NCI-H82 treated with DMSO at 0.1 percent for 48 hours (cell line): Measurements from ENCODE around the gene ANGEL1.

Experiments
- DNase-seq: peaks from one replicate; lab custom pipeline; 2025; ENCODE audit not compliant: unreplicated experiment; lab: John Stamatoyannopoulos, UW

Gene ANGEL1

DNA sequence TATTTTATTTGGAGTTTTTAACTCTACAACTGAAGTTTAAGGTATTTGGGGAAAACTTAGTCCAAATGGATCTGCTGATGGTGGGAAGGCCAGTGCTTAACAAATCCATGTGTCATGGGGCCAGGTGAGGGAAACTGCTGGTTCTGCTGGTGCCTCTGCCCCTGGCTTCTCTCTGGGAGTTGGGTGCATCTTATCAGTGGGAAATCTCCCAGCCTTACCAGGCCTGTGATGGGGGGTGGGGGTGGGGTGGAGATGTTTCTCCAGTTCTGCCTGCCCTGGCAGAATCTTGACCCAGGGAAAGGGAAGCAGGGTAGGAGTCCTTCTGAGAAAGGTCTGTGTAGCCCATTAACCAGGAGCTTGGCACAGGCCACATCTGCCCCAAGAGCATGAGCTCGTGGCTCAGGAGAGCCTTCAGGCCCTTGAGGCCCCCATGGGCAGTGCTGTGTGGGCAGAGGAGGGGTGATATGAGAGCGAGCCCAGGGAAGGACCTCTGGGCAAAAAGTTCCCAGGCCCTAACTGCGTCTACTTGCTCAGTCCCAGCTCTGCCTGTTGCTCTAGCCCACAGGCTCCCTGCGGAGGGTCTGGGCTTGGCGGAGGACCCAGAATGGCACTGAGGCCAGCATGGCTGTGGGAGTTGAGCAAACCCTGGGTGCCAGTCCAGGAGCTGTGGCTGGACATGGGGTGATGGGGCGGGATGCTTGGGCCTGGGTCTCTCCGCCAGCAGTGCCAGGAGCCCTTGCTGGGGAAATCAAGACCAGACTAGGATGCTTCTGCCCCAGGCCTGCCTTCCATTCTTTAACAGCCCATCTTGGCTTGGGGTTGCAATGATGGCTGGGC lies 33.2 kb downstream of the ANGEL1 start:
- no peak for DNase-seq

DNA sequence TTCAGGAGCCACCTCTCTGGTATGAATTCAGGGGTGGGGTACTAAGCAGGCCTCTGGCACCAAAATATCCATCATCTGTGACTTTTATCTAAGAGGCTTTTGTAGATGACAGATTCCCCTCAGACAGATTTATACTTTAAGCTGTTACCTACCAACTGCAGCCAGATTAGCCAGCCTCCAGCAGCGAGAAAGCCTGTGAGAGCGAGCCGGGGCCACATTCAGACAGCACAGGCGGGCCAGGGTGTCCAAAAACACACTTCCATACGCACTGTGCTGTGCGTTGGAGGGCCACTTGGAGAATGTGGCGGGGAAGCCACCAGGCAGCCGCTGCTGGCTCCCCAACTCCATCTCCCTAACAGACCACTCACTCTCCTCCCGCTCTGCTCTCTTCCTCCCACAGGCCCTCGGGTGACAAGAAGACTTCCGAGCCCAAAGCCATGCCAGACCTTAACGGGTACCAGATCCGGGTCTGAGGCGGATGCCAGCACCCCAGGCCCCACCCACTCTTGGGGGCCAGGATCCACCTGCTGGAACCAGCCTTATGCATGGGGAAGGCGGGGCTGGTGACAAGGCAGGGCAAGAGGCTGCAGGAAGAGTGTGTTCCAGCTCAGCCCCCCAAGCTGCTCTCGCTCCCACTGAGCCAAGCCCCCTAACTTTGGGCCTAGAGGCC lies 34.0 kb downstream of the ANGEL1 start:
- no peak for DNase-seq

DNA sequence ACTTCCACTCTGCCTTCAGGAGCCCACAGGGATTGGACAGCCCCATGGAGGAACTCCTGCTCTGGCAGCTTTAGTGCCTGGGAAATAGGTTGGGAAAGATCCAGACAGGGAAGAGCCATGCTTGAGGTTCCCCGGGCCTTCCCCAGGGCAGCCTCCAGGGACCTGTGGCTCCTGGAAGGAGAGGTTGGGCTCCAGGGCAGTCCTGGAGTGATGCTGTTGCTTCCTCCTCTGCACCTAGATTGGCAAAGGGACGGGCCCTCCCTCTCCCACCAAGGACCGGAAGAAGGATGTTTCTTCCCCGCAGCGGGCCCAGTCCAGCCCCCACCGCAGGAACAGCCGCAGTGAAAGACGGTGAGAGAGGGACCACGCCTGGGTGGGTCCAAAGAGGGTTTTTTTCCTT lies 35.0 kb downstream of the ANGEL1 start:
- no peak for DNase-seq

DNA sequence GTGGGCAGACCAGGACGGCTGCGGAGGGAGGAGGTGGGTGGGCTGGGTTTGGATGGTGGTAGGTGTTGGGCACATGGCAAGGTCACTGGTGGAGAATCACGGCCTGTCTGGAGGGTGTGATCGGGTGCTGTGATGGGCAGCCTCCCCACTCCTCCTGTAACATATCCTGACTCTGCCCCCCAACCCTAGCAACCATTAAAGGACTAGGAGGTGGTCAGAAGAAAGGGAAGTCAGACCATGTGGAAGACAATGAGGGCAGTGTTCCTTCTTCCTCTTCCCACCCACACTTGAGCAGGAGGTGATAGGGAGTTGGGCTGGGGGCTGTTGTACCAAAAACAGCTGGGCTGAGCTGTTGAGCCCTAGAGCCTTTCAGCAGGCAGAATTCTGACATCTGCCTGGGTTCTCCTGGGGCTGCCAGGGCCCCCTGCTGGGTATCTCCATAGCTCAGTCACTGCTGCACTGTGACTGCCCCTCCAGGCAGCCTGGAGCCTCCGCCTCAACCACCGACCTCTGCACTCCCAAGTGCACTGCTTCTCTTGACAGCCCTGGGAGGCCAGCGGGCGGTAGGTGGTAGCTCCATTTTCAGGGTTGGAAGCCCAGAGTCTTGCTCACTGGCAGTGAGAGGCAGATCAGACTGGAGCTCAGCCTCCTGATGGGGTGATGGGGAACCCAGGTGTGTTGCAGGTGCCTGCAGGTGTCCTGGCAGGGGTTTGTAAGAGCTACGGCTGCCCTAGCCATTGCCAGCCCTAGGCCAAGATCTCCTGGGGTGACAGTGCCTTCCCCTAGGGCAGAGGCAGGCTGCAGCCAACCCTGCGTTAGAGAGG lies 36.0 kb downstream of the ANGEL1 start:
- DNase-seq: no peak

DNA sequence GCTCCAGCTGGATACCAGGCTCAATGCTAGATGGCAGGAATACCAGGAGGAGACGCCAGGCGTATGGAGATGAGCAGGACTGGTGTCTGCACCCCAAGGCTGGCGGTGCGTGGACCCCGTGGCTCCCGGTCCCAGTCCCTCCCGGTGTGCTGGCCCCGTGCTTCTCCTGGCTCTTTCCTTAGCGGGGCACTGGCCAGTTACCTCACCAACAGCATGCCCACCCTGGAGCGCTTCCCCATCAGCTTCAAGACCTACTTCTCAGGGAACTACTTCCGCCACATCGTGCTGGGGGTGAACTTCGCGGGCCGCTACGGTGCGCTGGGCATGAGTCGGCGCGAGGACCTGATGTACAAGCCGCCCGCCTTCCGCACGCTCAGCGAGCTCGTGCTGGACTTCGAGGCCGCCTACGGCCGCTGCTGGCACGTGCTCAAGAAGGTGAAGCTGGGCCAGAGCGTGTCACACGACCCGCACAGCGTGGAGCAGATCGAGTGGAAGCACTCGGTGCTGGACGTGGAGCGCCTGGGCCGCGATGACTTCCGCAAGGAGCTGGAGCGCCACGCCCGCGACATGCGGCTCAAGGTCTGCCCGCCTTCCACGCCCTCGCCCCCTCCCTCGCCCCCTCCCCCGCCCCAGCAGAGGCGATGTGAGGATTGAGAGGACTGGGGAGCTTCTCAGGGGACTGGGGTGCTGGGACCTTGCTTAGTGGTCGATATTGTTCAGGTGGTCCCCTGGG lies 36.8 kb downstream of the ANGEL1 start:
- no peak for DNase-seq

DNA sequence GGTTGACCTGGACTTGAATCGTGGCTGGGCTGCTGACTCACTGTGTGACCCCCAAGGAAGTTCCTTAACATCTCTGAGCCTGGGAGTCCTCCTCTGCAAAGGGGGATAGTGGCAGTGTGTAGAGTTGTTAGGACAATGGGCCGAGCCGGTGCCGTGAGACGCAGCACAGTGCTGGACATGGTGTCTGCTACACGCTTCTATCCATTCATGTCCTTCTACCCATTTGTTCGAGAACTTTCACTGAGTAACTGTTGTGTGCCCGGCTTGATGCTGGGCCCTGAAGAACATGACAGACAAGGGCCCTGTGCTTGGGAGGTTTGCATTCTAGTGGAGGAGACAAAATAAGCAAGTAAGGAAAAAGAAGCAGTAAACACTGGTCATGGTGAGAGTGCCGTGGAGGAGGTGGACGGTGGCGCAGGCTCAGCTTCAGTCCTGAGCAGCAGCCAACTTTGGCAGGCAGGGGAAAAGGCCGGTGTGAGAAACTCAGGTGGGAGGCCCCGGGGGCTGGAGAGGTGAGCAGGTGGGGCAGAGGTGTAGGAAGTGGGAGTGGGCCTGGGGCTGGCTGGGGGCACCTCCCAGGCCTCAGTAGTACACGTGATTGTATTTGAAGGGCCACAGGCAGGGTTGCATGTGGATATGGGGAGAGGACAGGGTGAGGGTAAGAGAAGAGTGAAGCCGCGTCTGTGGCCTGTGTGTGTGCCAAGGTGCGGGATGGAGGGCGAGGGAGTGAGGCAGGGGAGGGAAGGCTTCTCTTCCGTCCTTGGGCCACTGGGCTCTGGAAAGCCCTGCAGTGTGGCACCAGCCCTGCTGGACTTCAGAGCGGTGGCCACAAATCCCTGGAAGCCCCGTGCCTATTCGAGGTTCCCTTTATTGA lies 37.6 kb downstream of the ANGEL1 start:
- DNase-seq: no peak

DNA sequence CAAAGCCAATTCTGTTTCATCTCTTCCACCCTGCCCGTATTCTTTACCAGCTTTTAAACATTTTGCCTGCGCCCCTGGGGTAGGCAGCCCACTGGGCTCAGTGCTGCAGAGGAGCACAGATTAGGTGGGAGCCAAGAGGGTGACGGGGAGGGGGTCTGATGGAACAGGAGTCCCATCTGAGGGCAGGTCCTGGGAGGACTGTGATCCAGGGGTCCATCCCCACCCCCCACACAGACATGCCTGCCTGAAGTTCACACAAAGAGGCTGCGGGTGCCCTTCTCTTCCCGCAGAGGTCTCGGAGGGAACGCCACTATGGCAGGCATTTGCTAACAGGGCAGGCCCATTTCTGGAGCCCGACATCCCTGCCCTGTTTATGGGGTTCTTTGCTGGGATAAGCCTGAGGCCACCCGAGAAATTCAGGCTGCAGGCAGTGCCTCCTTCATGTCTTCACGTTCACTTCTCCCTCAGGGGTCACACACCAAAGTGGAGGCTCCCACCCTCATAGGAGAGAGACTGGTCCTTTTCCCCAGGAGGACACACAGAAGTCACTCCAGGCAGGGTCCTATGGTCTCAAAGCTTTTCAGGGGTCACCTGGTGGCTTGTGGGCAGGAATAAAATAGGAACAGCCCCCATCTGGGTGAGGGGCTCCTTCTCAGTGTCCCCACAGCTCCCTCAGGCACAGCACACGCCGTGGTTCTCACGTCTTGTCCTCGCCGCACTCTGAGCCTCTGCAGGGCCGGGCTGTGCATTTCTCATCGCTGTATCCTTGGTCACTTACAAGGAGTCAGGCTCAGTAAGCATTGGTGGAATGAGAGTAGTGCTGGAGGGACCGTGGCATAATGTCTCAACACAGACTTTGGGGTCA lies 38.5 kb downstream of the ANGEL1 start:
- no peak for DNase-seq

DNA sequence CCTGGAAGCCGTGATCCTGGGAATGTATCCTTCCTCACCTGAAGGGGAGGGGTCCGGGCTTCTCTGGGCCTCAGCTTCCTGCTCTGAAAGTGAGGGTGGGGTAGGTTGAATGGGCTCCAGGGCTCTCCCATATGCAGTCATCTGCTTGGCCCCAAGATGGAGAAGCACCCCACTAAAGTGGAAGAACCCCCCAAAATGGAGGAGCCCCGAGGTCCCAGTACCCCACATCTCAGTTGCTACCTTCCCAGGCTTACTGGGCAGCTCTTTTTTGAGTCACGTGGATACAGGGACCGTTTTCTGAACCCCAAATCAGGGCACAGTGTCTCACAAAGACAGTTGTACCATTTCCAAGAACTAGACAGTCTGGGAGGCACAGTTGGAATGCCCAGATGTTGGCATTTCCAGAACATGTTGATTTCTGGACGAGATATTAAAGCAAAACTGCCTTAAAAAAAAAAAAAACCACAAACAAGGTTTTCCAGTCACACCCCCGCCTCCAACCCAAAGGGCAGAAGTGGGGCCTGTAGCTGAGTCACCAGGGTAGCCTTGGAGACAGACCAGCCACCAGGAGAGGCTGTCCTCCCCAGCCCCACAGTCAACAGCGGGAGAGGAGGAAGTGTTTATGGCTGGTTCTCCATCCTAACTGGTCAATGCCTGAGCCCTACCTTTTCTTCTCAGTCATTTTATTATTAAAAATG lies 39.3 kb downstream of the ANGEL1 start:
- DNase-seq: no peak

DNA sequence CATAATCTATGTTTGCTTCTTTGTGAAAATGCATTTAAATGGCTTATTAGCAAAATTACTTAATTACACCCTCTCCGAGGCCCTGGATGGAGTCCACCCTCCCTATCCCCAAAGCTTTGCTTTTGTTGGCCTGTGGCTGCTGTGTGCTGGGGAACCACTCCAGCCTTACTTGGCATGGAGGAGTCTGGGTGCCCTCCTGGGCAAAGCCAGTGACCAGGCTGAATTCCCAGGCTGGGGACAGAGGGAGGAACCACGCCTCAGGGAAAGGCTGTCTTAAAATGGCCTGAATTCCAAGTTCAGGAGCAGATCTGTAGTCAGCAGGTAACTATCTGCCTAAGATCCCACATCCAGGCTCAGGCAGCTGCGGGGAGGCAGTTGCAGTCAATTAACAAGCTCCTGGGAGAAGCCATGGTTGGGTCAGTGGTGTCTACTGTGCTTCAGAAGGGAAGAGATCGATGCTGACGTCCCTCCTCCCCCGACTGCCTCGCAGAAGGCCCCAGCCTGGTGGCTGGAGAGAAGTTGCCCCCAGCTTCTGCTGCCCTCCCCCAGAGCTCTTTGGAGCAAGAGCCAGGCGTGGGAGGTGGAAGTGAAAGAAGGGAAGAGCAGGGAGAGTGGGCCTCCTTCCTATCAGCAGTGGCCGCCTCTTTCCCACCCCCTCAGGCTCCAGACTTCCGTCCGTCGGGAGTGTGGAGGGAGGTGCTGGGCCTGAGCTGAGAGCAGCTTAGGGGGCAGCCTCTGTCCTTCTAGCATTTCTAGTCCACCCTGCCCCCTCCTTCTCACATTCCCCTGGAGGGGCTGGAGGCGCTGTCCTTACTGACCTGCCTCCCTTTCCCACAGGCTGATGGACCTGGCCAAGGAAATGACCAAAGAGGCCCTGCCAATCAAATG lies 40.1 kb downstream of the ANGEL1 start:
- DNase-seq: no peak

DNA sequence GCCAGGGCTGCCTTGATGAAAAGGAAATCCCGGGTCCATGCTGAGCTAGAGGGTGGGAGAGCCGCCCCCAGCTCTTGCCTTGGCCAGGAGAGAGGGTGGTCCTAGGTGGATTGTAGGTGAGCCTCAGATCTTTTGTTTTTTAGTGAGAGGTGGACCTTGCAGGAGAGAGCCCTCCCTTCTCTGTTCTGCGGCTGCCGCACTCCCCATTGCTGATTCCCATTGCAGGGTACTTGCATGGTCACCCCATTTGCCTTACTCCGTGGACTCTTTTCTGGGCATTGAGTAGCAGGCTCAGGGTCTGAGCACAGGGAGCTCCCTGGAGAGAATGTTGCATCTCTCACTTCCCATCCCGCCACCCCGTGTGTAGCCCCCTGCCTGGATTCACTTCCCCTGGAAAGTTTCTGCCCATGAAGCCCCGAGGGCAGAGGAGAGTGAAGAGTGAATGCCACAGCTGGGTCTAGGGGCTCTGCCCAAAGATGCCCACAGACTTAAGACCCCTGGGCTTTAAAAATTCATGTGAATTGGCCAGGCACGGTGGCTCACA lies 41.2 kb downstream of the ANGEL1 start:
- DNase-seq: no peak

DNA sequence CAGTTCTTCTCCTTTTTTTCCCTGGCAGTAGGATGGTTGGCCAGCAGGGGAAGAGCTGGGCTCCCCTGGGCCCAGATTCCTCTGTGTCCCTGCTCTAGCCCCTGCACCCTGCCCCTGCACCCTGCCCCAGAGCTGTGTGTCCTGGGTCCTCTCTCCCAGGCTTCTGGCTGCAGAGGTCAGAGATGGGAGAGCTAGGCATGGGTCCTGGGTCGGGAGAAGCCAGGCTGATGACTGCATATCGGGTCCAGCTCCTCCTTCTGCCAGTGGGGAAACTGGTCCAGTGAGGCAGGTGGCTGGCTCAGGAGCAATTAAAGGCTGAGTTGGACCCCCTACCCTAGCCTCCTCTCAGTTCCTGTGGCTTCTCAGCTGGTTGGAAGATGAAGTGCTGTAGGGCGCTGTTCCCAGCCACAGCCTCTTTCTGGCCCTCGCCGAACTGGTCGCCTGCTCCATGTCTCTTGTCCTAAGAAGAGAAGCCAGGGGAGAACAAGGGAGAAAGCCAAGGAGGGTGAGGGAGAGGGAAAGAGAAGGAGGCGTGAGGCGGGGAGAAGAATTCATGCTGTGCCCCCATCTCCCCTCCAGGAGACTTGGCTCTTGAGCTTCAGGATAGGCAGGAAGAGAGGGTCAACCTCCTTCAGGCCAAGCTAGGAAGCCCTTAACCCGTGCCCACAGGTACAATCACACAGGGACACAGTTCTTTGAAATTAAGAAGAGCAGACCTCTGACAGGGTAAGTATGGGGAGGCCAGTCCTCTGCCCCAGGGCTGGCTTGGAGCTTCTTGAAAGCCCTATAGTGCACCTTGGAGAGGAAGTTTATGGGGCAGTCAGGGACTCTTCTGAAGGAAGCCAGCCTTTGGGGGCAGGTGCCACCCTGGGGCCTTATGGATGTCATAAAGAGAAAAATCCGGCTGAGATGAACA lies 41.9 kb downstream of the ANGEL1 start:
- DNase-seq: no peak

DNA sequence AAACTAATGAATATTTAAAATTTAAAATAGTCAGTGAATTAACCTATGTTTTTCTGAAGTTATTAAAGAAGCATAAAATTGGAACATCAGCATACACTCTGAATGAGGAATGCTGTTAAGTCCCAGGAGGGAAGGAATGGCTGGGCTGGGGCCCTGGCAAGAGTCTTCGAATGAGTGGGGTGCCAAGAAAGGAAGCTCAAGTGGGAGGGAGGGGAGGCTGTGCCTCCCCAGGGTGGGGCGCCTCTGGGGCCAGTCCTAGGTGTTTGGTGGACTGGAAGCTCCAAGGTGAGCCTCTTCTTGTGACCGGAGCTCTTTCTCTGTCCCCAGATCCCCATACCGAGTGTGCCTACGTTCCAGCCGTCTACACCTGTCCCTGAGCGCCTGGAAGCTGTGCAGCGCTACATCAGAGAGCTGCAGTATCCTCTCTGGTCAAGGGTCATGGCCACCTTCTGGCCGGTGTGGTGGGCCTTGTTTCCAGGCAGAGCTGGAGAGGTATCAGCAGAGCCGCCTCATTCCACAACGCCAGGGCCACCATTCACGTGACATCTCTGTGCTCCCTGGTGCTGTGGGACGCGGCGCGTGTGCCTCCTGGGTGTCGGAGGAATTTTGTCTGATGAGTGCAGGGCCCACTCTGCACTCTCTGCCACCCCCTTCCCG lies 42.9 kb downstream of the ANGEL1 start:
- DNase-seq: no peak

DNA sequence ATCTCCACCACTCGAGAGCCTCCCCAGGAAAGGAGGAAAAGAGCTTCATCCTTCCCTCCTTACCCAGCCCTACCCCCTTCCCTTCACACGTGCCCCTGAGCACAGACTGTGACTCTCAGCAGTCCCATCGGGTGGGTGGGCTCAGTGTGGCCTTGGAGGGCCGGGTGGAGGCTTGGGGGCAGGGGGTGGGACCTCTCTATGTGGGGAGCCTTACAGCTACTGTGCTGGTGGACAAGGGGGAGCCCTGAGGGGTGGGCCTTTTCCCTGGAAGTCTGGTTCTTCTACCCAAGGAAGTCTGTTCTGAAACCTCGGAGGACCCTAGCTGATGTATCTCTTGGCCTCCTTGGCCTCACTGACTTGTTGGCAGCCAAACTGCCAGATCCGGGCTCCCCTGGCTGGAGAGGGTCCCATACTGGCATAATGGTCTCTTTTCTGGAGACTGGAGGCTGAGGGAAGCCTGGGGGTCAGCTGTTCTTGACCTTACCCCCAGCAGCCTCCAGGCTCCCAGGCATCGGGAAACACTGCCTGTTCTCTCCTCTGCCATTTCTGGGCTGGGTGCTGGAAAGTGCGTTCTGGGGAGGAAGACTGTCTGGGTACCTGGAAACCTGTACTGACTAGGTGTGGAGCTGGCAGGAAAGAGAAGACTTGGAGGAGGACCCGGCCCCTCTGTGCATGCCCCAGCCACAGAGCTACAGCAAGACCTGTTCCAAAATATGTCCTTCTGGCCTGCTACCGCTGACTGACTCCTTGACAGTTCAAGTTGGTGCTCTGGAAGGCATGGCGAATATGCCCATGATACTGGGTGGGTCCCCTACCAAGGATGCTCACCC lies 43.8 kb downstream of the ANGEL1 start:
- DNase-seq: no peak

DNA sequence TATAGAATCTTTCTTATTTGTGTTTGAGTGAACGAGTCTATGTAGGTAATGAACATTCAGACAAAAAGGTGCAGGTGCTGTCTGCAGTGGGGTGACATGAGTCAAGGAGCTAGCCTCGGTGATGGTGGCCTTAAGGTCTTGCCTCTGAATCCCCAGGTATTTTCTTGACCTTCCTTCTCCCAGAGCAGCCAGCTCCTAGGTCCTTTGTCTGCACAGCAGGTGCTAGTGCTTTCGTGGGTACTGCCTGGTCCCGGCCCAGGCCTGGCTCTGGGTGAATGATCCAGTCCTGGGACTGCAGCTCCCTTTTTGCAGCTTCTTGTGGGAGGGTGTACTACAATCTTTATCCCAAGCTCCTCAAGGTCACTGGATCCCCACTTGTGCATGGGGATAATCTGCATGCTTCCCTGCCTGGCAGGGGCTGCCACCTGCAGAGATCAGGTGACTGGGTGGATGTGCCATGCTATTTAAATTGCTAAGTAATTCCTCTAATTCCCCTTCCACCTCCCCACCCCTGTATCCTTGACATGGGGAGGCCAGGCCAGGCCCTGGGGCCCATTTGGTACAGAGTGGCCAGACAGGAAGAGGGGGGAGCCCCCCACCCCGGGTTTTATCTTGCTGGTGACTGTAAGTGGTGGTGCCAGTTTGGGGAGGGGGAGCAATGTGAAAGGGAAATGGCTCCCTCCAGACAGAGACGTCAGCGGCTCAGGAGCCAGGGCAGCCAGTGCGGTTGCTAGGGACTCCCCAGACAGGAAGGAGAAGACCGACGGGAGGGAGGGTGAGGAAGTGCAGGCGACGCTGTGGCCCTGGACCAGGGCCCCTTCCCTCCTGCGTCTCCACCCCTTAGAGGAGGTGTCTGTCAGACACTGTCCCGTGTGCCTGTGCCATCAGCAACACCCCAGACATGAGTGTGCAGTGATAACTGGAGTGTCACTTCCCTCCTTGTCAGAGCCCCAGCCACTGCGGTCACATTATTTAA lies 44.7 kb downstream of the ANGEL1 start:
- no peak for DNase-seq
